ENCODE results near the gene ARRDC2. TPM values are rescaled to one million over a fixed set of nuclear protein-coding genes. Genes with fewer than 3 reads are reported as not detected.
"Not testable (repeated sequence)": the region's sequence is repeated elsewhere in the genome, so short reads cannot be mapped to it uniquely, and the experiment has no call there.

The ARRDC2 gene
- total and polyA plus RNA-seq, 9 donors = 6.8 to 22.8 (median 12.6) TPM

DNA sequence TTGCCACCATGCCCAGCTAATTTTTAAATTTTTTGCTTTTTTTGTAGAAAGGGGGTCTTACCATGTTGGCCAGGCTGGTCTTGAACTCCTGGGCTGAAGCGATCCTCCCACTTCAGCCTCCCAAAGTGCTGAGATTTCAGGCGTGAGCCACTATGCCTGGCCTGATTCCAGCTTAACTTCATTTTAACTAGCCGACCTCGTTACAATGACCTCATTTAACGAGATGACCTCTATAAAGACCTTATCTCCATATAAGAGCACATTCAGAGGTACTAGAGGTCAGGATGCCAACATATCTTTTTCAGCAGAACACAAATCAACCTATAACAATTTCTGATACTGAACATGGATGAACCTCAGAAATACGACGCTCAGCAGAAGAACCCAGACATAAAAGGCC, 30.5 kb upstream of the ARRDC2 start:
- H3K27ac ChIP-seq = no peak overlapping the region
- DNase-seq = no peak
- H3K4me3 ChIP-seq = no peak overlapping the region
- TF ChIP-seq, protein P1, sequence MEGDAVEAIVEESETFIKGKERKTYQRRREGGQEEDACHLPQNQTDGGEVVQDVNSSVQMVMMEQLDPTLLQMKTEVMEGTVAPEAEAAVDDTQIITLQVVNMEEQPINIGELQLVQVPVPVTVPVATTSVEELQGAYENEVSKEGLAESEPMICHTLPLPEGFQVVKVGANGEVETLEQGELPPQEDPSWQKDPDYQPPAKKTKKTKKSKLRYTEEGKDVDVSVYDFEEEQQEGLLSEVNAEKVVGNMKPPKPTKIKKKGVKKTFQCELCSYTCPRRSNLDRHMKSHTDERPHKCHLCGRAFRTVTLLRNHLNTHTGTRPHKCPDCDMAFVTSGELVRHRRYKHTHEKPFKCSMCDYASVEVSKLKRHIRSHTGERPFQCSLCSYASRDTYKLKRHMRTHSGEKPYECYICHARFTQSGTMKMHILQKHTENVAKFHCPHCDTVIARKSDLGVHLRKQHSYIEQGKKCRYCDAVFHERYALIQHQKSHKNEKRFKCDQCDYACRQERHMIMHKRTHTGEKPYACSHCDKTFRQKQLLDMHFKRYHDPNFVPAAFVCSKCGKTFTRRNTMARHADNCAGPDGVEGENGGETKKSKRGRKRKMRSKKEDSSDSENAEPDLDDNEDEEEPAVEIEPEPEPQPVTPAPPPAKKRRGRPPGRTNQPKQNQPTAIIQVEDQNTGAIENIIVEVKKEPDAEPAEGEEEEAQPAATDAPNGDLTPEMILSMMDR (IDR thresholded peaks at IDR 0.05) = no peak
- no peak for TF ChIP-seq EP300 (IDR thresholded peaks at IDR 0.05)
- no peak for TF ChIP-seq POLR2A (IDR thresholded peaks at IDR 0.05)
- H3K9me3 ChIP-seq = no peaks in the 10 kb centered on the region
- H3K4me1 ChIP-seq (ENCODE audit: insufficient read depth) = no peaks in the 10 kb centered on the region
- H3K36me3 ChIP-seq = no peaks in the 10 kb centered on the region
- no peaks in the 10 kb centered on the region for H3K27me3 ChIP-seq
- intact Hi-C loops (cut with DNase I) = no loop called here
- 70 to 75% (median 71%) methylated on average over 7 of the region's 7 CpGs for WGBS, 3 donors

DNA sequence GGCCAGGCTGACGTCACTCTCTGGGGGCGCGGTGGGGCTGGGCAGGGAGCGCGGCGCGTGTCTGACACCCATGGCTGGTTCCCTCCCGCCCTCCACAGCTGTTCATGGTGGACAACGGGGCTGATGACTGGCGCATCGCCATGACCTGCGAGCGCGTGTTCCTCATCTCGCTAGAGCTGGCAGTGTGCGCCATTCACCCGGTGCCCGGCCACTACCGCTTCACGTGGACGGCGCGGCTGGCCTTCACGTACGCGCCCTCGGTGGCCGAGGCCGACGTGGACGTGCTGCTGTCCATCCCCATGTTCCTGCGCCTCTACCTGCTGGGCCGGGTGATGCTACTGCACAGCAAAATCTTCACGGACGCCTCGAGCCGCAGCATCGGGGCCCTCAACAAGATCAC, 26.4 kb upstream of the ARRDC2 start:
- Histone ChIP-seq H3K4me3 (no peak overlapping the region), H3K9me3 (no peaks in the 10 kb centered on the region), H3K27me3 (no peaks in the 10 kb centered on the region), H3K4me1 (ENCODE audit: insufficient read depth) (no peaks in the 10 kb centered on the region), H3K36me3 (no peaks in the 10 kb centered on the region), H3K27ac (no peak overlapping the region)
- no peak for DNase-seq
- TF ChIP-seq EP300 (IDR thresholded peaks at IDR 0.05) (no peak), POLR2A (IDR thresholded peaks at IDR 0.05) (no peak)
- TF ChIP-seq, protein P1 (IDR thresholded peaks at IDR 0.05) = no peak
- intact Hi-C loops (cut with DNase I) = loop anchor here in 1 of 4 donors (10.0 kb wide), 1 partner anchor 117 kb away; no protein-coding TSS in a partner anchor
- 92% methylated on average over 38 of the region's 38 CpGs for WGBS, 3 donors

DNA sequence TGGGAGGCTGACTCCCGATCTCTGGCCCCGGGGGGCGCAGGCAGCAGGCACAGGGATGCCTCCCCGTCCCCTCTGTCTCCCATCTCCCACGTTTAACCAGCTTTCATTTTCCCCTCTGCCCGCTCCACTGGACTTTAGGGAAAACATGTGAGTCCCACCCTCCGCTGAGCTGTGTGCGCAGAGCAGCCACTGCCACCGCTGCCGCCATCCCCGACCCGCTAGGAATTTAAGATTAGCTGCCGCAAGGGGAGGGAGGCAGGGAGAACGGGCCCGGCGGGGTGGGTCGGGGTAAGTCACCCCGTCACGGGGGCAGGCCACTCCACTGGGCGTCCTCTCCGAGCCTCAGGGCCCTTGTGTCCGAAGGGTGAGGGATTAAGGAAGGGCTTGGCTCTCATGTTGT, 25.5 kb upstream of the ARRDC2 start:
- 85 to 87% (median 86%) methylated on average over 22 of the region's 22 CpGs for WGBS, 3 donors
- intact Hi-C loops (cut with DNase I) = loop anchor here in 1 of 4 donors (10.0 kb wide), 1 partner anchor 118 kb away; no protein-coding TSS in a partner anchor
- TF ChIP-seq EP300 (IDR thresholded peaks at IDR 0.05) (no peak), POLR2A (IDR thresholded peaks at IDR 0.05) (no peak)
- TF ChIP-seq, protein P1 (IDR thresholded peaks at IDR 0.05) = no peak

DNA sequence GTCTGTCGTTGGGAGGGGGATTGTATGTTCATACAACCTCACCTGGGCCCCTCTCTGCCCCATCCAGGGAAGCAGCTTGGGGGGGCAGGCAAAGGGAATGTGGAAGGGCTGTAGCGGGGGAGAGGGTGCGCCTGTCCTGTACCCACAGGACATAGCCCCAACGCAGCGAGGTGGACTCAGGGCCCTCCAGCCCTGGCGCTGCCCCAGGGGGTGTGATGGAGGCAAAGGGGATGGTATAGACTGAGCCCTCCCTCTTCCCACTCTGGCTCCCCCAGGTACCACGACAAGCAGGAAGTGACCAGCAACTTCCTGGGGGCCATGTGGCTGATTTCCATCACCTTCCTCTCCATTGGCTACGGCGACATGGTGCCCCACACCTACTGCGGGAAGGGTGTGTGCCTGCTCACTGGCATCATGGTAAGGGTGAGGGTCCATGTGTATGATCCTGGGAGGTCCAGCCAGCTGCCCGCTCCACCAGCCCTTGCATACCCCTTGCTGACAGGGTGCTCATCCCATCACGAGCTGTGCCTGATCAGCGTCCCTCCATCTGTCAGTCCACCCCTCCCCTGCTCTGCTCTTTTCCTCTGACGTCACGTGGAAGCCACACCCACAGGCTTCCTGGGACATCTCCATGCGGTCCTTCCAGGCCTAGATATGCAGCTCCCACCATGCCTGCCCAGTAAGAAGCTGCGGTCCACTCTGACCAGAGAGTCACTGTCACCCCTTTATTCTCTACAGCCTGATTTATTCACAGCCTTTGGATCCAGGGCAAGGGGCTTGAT, 22.7 kb upstream of the ARRDC2 start:
- intact Hi-C loops (cut with DNase I) = loop anchor here in 2 of 4 donors (5.0 to 10.0 kb wide), 2 partner anchors 120 to 1637 kb away; no protein-coding TSS in a partner anchor
- H3K4me3 ChIP-seq = no peak overlapping the region
- no peaks in the 10 kb centered on the region for H3K4me1 ChIP-seq (ENCODE audit: insufficient read depth)
- 73 to 76% (median 75%) methylated on average over 17 of the region's 17 CpGs for WGBS, 3 donors
- TF ChIP-seq, protein P1 (IDR thresholded peaks at IDR 0.05) = no peak
- no peak for TF ChIP-seq POLR2A (IDR thresholded peaks at IDR 0.05)
- TF ChIP-seq EP300 (IDR thresholded peaks at IDR 0.05) = no peak
- H3K27ac ChIP-seq = no peak overlapping the region
- no peaks in the 10 kb centered on the region for H3K27me3 ChIP-seq
- H3K9me3 ChIP-seq = no peaks in the 10 kb centered on the region
- no peak for DNase-seq
- H3K36me3 ChIP-seq = no peaks in the 10 kb centered on the region

More for the DNA sequence above, 25.5 kb upstream of the ARRDC2 start:
- H3K4me3 ChIP-seq = no peak overlapping the region
- no peaks in the 10 kb centered on the region for H3K9me3 ChIP-seq
- H3K27me3 ChIP-seq = no peaks in the 10 kb centered on the region
- H3K27ac ChIP-seq = no peak overlapping the region
- H3K36me3 ChIP-seq = no peaks in the 10 kb centered on the region
- H3K4me1 ChIP-seq (ENCODE audit: insufficient read depth) = no peaks in the 10 kb centered on the region
- no peak for DNase-seq

DNA sequence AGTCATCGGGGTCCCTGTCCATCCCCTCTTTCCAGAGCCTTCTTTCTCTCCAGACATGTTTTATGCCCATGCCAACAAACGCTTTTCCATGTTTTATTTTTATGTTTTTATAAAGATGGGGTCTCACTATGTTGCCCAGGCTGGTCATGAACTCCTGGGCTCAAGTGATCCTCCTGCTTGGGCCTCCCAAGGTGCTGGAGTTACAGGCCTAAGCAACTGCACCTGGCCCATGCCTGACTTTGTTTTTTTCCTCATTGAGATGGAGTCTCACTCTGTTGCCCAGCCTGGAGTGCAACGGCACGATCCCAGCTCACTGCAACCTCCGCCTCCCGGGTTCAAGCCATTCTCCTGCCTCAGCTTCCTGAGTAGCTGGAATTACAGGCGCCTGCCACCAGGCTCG, 21.4 kb upstream of the ARRDC2 start:
- not testable (repeated sequence) for H3K27me3 ChIP-seq

More for the DNA sequence above, 21.4 kb upstream of the ARRDC2 start:
- H3K36me3 ChIP-seq; H3K4me1 ChIP-seq (ENCODE audit: insufficient read depth); H3K4me3 ChIP-seq; DNase-seq; H3K27ac ChIP-seq; H3K9me3 ChIP-seq: not testable (repeated sequence)
- intact Hi-C loops (cut with DNase I) = loop anchor here in 2 of 4 donors (5.0 to 10.0 kb wide), 2 partner anchors 122 to 1636 kb away; no protein-coding TSS in a partner anchor
- 81 to 92% (median 84%) methylated on average over 8 of the region's 8 CpGs for WGBS, 3 donors

All from ovary (tissue), 9 donors.